Measurements from ENCODE around the gene COPS8. TPM values are rescaled to one million over a fixed set of nuclear protein-coding genes. Genes with fewer than 3 reads are reported as not detected.

Gene COPS8
- total RNA-seq, 1 donor from 2014 or later = 59.7 TPM

DNA sequence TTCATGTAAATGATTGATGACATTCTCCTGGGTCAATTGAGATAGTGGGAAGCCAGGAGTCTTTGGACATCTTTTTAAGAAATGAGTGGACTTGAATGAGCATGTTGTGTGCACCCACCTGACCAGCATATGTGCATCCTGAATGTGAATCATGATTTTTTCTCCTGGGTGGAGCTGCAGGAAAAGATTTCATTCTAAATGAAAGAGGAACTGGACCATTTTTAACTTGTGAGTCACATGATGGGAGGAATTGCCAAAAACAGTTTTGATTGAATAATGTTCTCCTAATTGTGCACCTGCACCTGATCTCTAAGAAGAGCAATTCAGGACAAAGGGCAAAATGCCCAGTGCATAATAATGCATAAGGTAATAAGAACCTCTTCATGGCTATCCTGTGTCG lies 32.3 kb downstream of the COPS8 start:
- no peaks in the 10 kb centered on the region for H3K36me3 Mint-ChIP-seq
- no peaks in the 10 kb centered on the region for H3K27me3 Mint-ChIP-seq (ENCODE audit: low read depth)
- DNase-seq (ENCODE audit: low spot score in 2 of 2, unreplicated experiment in 2 of 2) = no peak

DNA sequence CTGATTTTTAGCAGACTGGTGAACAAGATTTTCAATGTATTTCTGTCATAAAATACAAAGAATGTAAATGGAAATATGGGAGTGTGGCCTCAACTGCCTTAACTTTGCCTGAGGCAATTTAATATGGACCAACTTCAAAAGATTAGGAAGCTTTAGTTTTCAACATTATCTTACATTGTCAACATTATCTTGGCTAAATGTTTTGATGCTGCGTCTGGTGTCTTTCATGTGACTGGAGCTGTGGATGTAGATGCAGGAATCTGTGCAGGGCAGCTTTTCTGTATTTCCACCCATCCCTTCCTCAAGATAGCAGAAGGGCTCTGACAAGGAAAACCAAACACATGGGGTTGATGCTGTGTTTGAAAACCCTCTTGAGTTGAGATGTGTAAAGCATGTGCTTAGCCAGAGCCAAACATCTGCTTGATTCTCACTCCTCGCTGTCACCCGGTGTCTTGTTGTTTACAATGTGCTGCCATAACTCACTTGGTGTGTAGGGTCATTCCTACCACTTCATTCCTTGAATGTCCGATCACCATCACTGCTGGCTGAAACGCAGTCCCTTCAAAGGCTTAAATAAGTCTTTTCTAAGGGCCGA lies 33.0 kb downstream of the COPS8 start:
- Mint-ChIP-seq H3K4me3 (no peak overlapping the region), H3K4me1 (peaks cover 27% of the 10 kb centered on the region), H3K9me3 (peaks cover 4% of the 10 kb centered on the region), H3K36me3 (no peaks in the 10 kb centered on the region), H3K27me3 (ENCODE audit: low read depth) (no peaks in the 10 kb centered on the region), H3K27ac (peak overlapping the region; percentile 58)
- no peak for DNase-seq (ENCODE audit: low spot score in 2 of 2, unreplicated experiment in 2 of 2)
- TF ChIP-seq, protein P1, sequence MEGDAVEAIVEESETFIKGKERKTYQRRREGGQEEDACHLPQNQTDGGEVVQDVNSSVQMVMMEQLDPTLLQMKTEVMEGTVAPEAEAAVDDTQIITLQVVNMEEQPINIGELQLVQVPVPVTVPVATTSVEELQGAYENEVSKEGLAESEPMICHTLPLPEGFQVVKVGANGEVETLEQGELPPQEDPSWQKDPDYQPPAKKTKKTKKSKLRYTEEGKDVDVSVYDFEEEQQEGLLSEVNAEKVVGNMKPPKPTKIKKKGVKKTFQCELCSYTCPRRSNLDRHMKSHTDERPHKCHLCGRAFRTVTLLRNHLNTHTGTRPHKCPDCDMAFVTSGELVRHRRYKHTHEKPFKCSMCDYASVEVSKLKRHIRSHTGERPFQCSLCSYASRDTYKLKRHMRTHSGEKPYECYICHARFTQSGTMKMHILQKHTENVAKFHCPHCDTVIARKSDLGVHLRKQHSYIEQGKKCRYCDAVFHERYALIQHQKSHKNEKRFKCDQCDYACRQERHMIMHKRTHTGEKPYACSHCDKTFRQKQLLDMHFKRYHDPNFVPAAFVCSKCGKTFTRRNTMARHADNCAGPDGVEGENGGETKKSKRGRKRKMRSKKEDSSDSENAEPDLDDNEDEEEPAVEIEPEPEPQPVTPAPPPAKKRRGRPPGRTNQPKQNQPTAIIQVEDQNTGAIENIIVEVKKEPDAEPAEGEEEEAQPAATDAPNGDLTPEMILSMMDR (IDR thresholded peaks at IDR 0.05; ENCODE audit: unreplicated experiment) = no peak

More for the DNA sequence above, 32.3 kb downstream of the COPS8 start:
- TF ChIP-seq, protein P1 (IDR thresholded peaks at IDR 0.05; ENCODE audit: unreplicated experiment) = no peak
- Mint-ChIP-seq H3K4me3 (no peak overlapping the region), H3K9me3 (peaks cover 8% of the 10 kb centered on the region), H3K4me1 (peaks cover 27% of the 10 kb centered on the region), H3K27ac (no peak overlapping the region)

DNA sequence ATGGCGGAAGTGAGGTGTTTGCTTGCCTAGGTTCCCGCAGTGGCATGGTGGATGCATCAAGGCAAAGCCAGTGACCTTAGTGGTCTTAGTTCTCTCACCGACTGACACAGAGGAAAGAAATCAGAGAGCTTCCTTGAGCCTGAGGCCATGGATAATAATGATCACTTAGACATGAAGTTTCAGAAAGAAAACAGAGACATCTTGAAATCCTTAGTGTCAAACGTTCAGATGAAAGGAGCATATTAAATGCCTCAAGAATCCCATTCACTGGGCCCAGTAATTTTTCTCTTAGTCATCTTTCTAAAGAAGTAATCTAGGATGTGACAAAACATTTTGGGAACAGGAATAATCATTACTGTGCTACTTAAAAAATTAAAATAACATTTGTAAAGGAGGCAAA lies 35.2 kb downstream of the COPS8 start:
- Mint-ChIP-seq H3K27ac (no peak overlapping the region), H3K27me3 (ENCODE audit: low read depth) (no peaks in the 10 kb centered on the region), H3K36me3 (no peaks in the 10 kb centered on the region), H3K4me1 (peaks cover 27% of the 10 kb centered on the region), H3K9me3 (peaks cover 4% of the 10 kb centered on the region), H3K4me3 (no peak overlapping the region)
- TF ChIP-seq, protein P1 (IDR thresholded peaks at IDR 0.05; ENCODE audit: unreplicated experiment) = no peak
- no peak for DNase-seq (ENCODE audit: low spot score in 2 of 2, unreplicated experiment in 2 of 2)

DNA sequence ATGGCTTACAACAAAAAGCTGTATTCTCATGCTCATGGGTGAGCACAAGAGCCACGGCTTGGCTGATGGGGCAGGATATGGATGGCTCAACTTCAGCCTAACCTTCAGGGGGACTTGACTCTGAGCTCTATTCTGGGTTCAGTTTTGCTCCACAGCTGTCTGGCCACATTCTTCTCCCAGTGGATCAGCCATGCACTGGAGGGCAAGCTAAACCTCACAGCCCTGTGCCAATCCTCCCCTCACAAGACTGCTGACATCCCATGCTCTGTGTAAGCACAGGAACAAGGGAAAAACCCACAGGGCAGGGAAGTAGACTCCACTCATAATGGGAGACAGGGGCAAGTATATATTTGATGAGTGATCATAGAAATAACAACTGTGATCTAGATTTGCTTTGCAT lies 35.6 kb downstream of the COPS8 start:
- H3K36me3 Mint-ChIP-seq = no peaks in the 10 kb centered on the region
- TF ChIP-seq, protein P1 (IDR thresholded peaks at IDR 0.05; ENCODE audit: unreplicated experiment) = no peak
- no peak for DNase-seq (ENCODE audit: low spot score in 2 of 2, unreplicated experiment in 2 of 2)
- peaks cover 4% of the 10 kb centered on the region for H3K9me3 Mint-ChIP-seq
- no peak overlapping the region for H3K27ac Mint-ChIP-seq
- no peaks in the 10 kb centered on the region for H3K27me3 Mint-ChIP-seq (ENCODE audit: low read depth)
- H3K4me3 Mint-ChIP-seq = no peak overlapping the region
- H3K4me1 Mint-ChIP-seq = peaks cover 23% of the 10 kb centered on the region

DNA sequence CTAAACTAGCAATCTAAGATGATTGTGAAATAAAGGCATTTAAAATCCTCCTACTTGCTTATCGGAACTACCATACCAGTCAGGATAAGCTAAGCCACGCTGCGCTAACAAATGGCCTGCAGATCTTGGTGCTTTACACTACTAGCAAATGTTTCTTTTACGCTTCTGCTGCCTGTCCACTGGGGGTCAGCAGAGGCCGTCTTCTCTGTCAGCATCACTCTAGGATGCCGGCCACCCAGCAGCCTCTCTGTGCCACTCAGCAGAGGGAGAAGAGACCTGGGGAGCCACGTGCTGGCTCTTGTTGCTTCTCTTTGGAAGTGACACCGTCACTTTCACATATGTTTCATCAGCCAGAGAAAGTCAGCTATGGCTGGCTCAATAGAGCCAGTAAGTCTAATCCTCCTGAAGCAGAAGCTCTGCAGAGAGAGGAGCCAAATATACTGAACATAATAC lies 36.6 kb downstream of the COPS8 start:
- TF ChIP-seq, protein P1 (IDR thresholded peaks at IDR 0.05; ENCODE audit: unreplicated experiment) = peak; percentile 40
- H3K9me3 Mint-ChIP-seq = peaks cover 4% of the 10 kb centered on the region
- no peaks in the 10 kb centered on the region for H3K36me3 Mint-ChIP-seq
- H3K27ac Mint-ChIP-seq = no peak overlapping the region
- H3K4me3 Mint-ChIP-seq = no peak overlapping the region
- DNase-seq (ENCODE audit: low spot score in 2 of 2, unreplicated experiment in 2 of 2) = no peak
- peaks cover 19% of the 10 kb centered on the region for H3K4me1 Mint-ChIP-seq
- no peaks in the 10 kb centered on the region for H3K27me3 Mint-ChIP-seq (ENCODE audit: low read depth)

Measured in mesothelial cell of epicardium (in vitro differentiated cells).